ENCODE data around the gene AGFG2.

GRCh38 chr7:100572949-100573675, 34.1 kb downstream of the AGFG2 start:
- TF ChIP-seq REPIN1 (CRISPR knock-in tag; IDR thresholded peaks at IDR 0.05; ENCODE audit: borderline replicate concordance, low read depth): no peak
- TF ChIP-seq CTCF (CRISPR knock-in tag; IDR thresholded peaks at IDR 0.05): no peak
- TF ChIP-seq KLF6 (CRISPR knock-in tag; IDR thresholded peaks at IDR 0.05): no peak
- no peak for TF ChIP-seq CC2D1A (CRISPR knock-in tag; IDR thresholded peaks at IDR 0.05)
- TF ChIP-seq ZNF274 (CRISPR knock-in tag; IDR thresholded peaks at IDR 0.05): no peak
- TF ChIP-seq HNF4G (IDR thresholded peaks at IDR 0.05; ENCODE audit: borderline replicate concordance, low read depth, low read length): no peak
- TF ChIP-seq HNF4G (CRISPR knock-in tag; IDR thresholded peaks at IDR 0.05; ENCODE audit: borderline replicate concordance, low read depth): no peak
- TF ChIP-seq ATRX (CRISPR knock-in tag; IDR thresholded peaks at IDR 0.05; ENCODE audit: borderline replicate concordance): no peak
